ENCODE measurements around the gene PMM1.
"Not testable (repeated sequence)": the region's sequence is repeated elsewhere in the genome, so short reads cannot be mapped to it uniquely, and the experiment has no call there.

The PMM1 gene

GRCh38 chr22:41562461-41562860 is 27.2 kb downstream of the PMM1 start:
- no peak for DNase-seq

- DNase-seq = no peak
Observed at GRCh38 chr22:41561788-41562187, 27.9 kb downstream of the PMM1 start.

- no peak for DNase-seq
Observed at GRCh38 chr22:41561335-41561734, 28.3 kb downstream of the PMM1 start.

- DNase-seq = no peak
Observed at GRCh38 chr22:41560095-41560471, 29.6 kb downstream of the PMM1 start.

GRCh38 chr22:41558241-41558630 is 31.4 kb downstream of the PMM1 start:
- DNase-seq = not testable (repeated sequence)

- DNase-seq = no peak
Observed at GRCh38 chr22:41557401-41558240, 32.0 kb downstream of the PMM1 start.

- no peak for DNase-seq
Observed at GRCh38 chr22:41556561-41556960, 33.1 kb downstream of the PMM1 start.

GRCh38 chr22:41555325-41555982 is 34.2 kb downstream of the PMM1 start:
- no peak for DNase-seq

GRCh38 chr22:41551877-41552582 is 37.6 kb downstream of the PMM1 start:
- no peak for DNase-seq

- no peak for DNase-seq
Observed at GRCh38 chr22:41550952-41551491, 38.6 kb downstream of the PMM1 start.

GRCh38 chr22:41548830-41549211 is 40.8 kb downstream of the PMM1 start:
- DNase-seq = no peak

- DNase-seq = no peak
Observed at GRCh38 chr22:41544671-41545476, 44.8 kb downstream of the PMM1 start.

GRCh38 chr22:41543854-41544670 is 45.6 kb downstream of the PMM1 start, which contains the start of gene POLR3H:
Gene POLR3H, minus strand, starts transcription at chr22:41544470. Its CDS starts 369 bp downstream, at chr22:41544101.
- peak; percentile 95 for DNase-seq

GRCh38 chr22:41542224-41542623 is 47.4 kb downstream of the PMM1 start:
- DNase-seq = no peak

GRCh38 chr22:41541484-41541883 is 48.2 kb downstream of the PMM1 start:
- DNase-seq = no peak

- no peak for DNase-seq
Observed at GRCh38 chr22:41540365-41540764, 49.3 kb downstream of the PMM1 start.

GRCh38 chr22:41540006-41540315 is 49.7 kb downstream of the PMM1 start:
- no peak for DNase-seq

- DNase-seq = no peak
Observed at GRCh38 chr22:41539146-41540005, 50.3 kb downstream of the PMM1 start.

- DNase-seq = no peak
Observed at GRCh38 chr22:41538583-41538982, 51.1 kb downstream of the PMM1 start.

- no peak for DNase-seq
Observed at GRCh38 chr22:41537203-41537602, 52.4 kb downstream of the PMM1 start.

GRCh38 chr22:41535244-41535643 is 54.4 kb downstream of the PMM1 start:
- no peak for DNase-seq

All from NCI-H1105 (cell line).